Neural progenitor cell (in vitro differentiated cells): Measurements from ENCODE around the gene ALX1.

Experiments used
- EZH2 ChIP-seq: fragments of 200-600 bp; sonication (generic); IDR thresholded peaks from 2 replicates; pipeline ENCODE4 v1.6.1; 2017; ENCODE audit warnings: antibody characterized with exemption, mild to moderate bottlenecking, moderate library complexity
- TF ChIP-seq, protein P1 (sequence below): fragments of 200-600 bp; sonication (generic); IDR thresholded peaks from 2 replicates; pipeline ENCODE4 v1.5.1; 2017; ENCODE audit warnings: antibody characterized with exemption, mild to moderate bottlenecking

DNA sequence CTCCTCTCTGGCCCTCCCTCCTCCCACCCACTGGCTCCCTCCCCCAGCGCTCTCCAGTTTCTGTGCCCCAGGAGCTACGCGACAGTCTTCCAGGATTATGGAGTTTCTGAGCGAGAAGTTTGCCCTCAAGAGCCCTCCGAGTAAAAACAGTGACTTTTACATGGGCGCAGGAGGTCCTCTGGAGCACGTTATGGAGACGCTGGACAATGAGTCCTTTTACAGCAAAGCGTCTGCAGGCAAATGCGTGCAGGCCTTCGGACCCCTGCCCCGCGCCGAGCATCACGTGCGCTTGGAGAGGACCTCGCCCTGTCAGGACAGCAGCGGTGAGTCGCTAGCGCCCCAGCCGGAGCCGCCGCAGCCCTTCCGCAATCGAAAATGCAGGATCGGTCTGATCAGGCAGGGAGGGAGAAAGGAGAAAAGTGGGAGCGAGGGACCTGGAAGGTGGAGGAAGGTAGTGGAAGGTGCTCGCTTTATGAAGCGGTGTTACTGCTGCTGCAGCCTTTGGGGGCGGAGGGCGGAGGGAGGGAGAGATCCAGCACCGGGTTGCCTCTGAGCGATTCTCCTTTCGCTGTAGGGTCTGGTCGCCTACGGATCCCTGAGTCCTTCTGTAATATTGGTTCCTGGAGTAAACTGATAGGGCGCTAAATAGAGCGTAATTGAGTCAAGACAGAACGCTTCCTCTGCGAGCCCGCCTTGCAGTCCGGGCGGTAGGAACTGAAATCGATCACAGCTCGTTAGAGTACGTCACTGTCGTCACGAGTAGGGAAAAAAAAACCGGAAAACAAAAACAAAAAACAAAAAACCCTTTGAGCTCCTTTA, at the start of gene ALX1:
- TF ChIP-seq, protein P1, sequence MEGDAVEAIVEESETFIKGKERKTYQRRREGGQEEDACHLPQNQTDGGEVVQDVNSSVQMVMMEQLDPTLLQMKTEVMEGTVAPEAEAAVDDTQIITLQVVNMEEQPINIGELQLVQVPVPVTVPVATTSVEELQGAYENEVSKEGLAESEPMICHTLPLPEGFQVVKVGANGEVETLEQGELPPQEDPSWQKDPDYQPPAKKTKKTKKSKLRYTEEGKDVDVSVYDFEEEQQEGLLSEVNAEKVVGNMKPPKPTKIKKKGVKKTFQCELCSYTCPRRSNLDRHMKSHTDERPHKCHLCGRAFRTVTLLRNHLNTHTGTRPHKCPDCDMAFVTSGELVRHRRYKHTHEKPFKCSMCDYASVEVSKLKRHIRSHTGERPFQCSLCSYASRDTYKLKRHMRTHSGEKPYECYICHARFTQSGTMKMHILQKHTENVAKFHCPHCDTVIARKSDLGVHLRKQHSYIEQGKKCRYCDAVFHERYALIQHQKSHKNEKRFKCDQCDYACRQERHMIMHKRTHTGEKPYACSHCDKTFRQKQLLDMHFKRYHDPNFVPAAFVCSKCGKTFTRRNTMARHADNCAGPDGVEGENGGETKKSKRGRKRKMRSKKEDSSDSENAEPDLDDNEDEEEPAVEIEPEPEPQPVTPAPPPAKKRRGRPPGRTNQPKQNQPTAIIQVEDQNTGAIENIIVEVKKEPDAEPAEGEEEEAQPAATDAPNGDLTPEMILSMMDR: peak; percentile 25
- TF ChIP-seq EZH2: no peak
